Measurements from ENCODE around the gene INSYN2B.

The INSYN2B gene

DNA sequence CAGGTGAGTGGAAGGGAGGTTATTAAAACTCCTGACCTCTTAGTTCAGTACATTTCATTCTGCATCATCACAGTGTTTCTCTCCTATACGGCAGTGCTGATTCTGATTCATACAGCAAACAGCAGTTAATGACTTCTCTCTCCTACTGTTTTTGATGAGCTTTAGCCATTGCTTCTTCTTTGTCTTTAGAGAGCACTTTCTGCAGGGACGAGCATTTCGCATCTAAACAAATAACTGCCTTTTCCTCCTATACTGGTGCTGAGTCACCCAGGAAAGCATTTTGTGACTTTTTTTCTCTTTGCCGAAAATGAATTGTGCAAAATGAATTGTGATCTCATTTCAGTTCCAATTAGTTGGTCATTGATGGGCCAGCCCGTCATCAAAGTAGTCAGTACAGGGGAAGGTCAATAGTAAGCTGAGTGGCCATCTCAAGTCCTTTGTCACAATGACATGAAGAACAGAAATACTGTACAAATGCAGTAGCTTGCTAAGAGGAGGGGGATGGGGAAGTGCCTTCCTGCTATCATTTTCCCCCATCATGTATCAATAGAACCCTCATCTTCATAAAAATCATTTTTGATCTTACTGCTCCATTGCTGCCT lies 98.5 kb downstream of the INSYN2B start:
- no peak for DNase-seq

DNA sequence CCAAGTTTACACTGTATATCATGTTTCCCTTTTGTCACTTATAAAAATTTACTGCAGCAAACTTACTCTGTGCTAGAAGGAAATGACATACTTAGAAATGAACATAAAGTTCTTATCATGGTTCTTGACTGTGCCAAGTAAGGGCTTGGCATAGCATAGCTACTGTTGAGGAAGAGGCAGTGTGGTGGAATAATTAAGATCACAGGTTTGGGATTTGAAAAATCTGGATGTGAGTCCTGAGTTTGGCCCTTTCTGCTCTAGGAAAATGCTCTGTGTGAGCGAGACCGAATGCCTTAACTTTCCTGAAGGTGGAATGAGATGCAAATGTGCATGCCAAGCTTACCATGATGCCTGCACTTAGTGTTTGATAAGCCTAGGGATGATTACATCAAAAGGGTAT lies 99.5 kb downstream of the INSYN2B start:
- no peak for DNase-seq

DNA sequence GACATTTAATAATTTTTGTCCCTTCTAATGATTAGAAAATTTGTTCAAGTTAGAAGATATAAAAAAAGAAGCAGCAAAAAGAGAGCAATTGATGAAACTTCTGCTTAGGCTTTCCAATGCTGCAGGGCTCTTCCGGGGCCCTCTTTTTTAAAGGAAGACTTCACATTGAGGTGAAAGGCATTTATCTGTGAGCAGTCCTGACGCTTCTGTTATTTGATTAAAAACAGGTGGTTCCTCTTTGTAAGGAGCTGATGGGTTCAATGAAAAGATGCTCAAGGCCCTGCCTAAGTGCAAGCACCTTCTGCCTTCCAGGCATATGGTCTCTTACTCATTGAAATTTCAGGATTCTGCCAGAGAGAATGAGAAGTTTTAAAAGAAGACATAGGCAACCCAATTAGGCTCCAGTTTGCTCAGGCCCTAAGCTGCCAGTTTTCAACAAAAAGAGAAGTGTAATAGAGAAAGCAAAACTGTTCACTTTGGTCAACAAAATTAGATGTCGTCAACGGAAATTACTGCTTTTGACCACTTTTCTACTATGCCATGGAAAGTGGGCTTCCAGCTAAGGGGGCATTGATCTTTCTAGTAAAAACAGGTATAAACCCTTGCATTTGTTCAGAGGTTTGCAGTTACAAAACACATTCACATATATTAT lies 100.2 kb downstream of the INSYN2B start:
- DNase-seq: no peak

DNA sequence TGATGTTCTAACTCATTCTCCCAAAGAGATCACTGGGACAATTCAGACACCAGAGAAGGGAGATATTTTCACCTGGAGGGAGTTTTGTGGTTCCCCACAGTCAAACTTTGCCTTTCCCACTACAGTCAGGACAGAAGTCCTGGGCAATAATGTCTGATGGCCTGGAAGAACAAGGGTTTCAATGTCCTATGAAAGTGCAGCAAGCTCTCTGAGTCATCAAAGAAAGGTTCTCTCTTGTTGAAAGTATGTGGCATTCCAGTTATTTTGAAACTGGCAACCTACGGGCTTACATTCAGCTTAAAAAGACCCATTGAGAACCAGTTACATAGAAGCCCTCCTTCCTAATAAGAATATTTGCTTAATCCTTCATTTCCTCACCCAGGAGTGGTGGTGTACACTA lies 103.9 kb downstream of the INSYN2B start:
- DNase-seq: no peak

DNA sequence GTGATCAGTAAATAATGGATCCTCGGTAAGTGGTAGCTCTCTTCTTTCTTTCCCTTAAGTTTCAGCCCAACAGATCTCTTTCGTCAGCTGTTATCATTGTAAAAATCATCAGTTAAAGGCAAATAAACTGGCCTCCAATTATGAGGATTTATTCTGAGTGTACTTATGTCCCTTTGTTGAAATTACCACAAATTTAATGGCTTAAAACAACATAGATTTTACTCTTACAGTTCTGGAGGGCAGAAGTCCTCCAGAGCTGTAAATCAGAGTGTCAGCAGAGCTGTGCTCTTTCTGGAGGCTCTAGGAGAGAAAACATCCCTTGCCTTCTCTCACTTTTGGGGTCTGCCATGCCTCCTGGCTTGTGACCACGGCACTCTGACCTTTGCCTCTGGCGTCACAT lies 104.6 kb downstream of the INSYN2B start:
- DNase-seq: no peak

DNA sequence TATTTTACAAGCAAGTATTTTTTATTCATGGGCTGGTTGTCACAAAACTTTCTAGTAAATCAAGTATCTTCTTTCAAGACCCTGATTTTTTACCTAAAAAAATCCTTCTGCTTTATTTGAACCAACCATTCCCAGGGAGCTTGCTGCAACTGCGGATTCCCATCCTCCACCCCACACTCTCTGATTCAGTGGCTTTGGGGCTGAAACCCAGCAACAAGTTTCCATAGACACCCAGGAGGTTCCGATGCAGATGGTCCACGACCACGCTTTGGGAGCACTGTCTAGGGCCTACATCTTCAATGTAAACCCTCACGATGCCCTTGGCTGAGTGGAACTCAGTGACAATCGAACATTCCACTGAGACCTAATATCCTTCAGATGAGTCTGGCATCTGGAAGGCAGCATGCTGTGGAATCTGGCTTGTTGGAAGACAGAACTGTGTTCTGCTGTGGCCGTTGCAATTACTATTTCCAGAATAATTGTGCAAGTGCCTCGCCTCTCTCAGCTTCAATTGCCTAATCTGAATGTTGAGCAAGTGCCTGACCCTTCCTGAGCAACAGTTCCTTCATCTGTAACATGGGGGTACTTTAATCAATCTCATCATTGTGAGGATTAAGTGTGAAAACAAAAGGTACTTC lies 105.1 kb downstream of the INSYN2B start:
- DNase-seq: no peak

DNA sequence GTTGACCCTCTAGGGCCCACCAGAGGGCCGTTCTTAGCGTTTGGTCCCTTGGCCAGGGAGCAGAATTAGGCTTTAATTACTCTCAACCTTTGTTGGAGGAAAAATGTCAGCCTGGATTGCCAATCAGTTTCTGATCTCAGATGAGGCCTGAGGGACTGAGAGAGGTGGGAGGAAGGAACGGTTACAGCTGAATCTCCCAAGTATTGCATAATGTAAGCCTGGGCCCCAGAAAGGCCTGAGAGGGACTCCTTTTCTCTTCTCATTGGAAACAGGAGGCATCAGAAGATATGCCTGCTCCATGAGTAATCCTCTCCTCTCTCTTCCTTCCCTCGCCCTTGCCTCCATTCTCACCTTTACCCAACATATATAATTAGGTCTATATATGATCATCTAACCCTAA lies 105.7 kb downstream of the INSYN2B start:
- DNase-seq: no peak

DNA sequence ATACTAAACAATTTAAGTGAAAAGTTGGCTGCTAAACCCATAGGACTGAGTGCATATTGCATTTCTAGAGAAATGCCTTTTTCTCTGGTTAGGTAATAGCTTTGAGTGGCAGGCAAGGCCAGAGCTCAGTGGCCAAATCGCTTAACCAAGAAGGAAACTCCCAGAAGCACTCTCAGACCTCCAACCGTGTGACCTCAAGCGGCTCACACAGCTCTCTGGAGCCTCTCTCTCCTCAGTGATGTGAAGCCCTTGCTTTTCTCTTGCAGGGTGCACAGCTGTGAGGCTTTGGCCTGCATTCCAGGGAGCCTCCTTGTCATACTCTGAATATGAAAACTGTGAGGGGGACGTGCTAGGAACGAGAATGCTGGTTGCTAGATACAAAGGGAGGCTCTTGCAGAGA lies 106.7 kb downstream of the INSYN2B start:
- no peak for DNase-seq

DNA sequence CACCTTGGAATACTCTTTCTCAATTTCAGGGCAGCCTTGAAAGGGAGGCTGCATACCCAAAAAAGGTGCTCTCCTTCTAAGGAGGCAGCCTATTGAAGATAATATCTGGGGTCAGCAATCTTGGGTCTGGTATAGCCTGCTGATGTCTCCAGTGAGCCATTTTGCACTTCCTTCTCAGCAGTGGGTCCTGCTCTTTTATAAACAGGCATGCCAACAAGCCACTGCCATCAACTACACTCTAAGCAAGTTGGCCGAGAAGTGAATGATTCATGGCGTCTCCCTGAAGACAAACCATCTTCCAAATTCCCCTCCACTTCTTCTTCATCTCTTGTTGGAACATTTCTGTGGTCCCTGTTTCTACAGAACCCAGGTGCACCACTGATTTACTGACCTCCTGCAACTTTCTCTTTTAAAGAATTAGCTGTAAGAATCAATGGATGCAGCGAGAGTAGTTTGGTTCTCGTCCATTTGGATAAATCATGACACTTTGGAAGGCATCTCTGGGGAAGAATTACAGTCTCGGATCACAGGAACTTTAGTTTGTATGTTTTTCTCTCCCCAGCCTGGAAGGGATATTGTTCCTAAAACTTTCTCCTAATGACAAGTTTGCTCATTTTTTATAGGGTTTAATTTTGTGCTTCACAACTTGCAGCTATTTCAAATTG lies 108.3 kb downstream of the INSYN2B start:
- DNase-seq: no peak

DNA sequence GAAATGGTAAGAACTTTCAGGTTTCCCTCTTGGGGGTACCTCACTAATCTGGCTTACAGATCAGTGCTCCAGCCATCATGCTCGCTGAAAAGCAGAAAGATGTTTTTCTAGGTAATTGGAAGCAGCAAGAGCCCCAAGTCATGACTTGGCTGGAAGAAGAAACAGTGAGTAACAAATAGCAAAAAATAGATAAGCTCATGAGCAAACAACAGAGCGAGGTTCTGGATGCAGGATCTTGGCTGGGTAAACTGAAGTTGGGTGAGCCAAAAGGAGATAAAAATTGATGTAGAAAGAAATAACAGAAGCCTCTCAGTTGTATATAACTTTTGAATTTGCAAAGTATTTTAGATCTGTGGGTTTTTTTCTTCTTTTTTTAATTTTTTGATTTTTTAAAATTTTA lies 110.1 kb downstream of the INSYN2B start:
- DNase-seq: no peak

DNA sequence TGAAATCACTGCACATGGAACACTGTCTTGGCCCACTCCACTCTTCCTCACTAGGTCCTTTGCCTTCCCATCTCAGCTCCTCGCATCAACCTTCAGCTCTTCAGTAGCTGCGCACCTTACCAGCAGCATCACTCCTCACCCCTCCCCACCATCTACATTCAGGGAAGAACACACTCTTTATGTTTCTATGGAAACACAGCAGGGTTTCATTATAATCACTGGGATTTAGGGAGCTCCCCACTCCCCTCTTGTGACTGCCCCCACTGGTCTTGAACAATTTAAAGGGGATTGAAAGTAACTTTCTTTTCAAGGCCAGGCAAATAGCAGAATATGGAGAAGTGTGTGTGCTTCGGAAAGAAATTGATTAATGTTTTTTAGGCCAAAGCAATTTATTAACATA lies 111.2 kb downstream of the INSYN2B start:
- no peak for DNase-seq

DNA sequence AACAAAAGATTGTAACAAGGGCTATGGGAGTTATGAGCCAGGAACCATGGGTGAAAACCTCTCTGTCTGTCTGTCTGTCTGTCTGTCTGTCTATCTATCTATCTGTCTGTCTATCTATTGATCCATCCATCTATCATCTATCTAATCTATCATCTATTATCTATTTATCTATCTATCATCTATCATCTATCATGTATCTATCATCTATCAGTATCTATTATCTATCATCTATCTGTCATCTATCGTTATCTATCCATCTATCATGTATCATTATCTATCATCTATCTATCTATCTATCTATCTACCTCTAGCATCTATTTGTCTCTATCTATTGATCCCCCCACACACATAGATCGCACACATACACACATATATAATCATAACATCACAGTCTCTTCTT lies 112.9 kb downstream of the INSYN2B start:
- no peak for DNase-seq

DNA sequence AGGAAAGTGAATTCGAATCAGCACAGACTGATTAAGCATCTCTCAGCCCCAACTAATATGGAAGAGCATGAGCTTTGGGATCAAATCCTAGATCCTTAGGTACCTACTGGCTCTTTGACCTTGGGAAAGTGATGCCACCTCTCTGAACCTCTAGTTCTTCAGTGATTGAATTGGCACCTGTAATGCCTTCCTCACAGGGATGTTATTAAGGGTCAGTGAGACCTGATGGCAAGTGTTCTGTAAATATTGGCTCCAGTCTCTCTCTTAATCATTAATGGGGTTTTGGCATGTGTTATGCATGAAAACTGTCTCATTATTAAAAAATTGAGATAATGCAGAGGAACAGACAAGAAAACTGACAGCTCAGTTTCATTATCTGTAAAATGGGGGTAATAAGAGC lies 115.8 kb downstream of the INSYN2B start:
- DNase-seq: no peak

DNA sequence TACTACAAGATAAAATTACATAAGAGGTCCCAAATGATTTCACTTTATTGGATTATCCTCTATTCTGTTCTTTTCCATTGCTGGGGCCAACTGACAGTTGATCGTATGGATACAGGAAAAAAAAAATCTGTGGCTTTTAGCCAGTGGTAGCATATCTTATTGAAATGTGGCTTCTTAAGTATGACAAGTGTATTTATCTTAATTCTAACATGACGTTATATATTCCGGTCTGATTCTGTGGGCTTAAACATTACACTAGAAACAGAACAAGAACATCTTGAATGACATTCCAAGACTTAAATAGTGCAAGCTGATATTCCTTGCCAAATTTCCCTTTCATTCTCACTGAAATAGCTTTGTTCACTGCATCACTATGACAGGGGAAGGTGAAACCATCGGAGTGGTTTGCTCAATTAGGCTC lies 117.9 kb downstream of the INSYN2B start:
- DNase-seq: no peak

DNA sequence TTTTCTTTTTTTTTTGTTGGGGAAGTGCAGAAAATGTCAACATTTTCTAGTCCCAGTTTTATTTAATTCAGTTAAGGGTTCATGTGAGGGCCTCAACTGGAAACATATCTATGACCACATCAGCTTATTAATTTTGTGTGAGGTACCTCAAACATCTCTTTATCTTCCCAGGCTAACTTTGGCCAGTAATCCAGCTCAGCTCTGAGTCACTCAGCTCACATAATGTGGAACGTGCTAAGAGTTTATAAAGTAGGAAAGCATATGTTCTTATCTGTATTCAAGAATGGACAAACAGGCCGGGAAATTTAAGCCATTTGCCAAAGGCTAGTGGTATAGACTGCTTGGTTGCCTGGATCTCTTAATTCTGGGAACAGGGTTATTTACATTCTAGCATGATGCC lies 118.4 kb downstream of the INSYN2B start:
- DNase-seq: no peak

DNA sequence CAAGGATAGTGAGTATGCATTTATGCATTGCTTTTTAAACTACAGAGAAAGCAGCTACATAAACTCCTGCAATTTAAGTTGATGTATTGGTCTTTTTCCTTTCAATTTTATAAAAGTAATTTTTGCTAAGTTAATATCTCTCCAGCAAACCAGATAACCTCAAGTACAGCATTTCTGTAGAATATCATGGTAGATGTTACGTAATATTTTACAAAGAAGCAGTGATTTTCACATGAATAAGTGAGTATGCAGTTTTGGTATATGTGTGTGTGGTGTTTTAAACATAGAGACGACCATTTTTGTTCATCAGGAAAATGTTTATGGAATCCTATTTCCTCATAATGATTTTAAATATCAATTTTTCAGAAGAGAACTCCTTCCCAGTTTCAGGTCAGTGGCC lies 118.9 kb downstream of the INSYN2B start:
- no peak for DNase-seq

DNA sequence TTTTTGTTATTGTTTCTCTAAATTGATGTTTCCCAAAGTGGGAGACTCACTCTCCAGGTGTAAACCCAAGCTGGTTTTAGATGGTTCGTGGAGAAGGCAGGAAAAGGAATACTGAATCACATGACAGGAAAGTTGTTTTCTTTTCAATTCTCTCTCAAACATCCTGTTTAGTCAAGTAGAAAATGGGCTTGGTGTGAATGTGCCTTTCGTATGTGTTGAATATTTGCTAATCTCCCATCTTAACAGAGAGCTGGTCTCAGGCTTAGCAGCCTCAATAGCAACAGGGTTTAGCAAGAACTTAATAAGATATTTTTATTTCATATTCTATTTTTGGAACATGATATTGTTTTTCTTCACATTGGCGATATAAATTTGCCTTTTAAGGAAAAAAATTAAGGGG lies 119.7 kb downstream of the INSYN2B start:
- no peak for DNase-seq

DNA sequence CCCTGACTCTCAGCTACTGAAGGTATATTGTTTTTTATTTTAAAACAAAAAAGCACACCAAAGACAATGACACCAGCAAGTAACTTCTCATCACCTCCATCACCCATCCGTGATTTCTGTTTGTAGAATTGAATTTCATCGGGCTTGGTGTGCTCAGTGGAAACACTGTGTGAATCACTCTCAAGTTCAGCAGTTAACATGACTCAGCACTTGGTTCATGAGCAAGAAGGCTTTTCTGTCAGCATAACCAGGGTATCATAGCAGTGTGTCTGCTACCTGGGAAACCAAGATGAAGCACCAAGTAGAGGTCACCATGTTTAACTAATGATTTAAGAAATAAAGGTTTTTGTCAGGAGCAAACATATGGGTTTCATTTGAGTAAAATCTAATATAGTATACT lies 123.7 kb downstream of the INSYN2B start:
- DNase-seq: no peak

DNA sequence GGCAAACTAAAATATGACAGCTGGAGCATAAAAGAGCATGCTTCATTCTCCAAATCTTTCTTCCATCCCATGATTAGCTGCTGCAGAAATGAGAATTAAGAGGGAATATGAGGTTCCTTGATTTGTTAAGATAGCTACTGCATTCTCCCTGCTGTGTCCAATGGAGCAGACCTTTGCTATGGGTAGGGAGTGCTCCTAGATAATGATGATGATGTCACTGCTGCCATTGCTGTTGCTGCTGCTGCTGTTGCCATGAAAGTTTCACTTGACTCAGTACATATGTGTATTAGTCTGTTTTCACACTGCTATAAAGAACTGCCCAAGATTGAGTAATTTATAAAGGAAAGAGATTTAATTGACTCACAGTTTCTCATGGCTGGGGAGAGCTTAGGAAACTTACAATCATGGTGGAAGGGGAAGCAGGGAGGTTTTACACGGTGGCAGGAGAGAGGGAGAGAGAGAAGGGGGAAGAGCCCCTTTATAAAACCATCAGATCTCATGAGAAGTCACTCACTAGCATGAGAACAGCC lies 128.9 kb downstream of the INSYN2B start:
- no peak for DNase-seq

DNA sequence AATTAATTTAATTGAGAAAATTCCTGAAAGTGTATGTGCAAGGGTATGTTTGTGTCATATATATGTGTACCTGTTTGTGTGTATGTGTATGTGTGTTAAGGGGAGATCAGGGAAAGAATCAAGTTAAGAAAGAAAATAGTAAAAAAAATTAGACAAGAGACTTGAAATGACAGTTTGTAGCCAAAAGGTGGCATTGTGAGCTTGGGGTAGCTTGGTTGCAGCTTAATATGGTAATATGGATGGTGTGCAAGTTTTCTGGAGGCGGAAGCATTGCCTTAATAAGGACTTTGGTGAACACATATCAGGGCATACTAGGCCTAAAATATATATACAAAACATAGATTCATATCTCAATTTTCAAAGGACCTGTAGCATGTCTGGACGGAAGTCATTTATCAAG lies 129.9 kb downstream of the INSYN2B start:
- DNase-seq: no peak

DNA sequence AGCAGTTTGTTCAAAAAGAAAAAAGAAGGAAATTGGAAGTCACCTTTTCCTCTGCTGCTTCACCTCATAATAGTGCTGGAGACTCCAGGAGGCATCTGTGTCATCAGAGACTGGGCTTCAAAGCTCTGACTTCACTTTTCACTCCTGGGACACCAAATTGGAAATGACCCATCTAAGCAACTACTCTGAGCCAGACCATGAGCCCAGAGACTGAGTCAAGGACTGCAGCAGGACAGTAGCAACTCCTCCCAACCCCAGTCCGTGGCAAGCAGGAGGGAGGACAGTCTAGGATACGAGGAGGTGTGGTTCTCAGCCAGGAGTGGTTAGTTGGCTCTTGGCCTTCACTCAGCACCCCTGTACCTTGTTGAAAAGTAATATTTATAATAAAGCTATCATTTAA lies 131.5 kb downstream of the INSYN2B start:
- DNase-seq: no peak

DNA sequence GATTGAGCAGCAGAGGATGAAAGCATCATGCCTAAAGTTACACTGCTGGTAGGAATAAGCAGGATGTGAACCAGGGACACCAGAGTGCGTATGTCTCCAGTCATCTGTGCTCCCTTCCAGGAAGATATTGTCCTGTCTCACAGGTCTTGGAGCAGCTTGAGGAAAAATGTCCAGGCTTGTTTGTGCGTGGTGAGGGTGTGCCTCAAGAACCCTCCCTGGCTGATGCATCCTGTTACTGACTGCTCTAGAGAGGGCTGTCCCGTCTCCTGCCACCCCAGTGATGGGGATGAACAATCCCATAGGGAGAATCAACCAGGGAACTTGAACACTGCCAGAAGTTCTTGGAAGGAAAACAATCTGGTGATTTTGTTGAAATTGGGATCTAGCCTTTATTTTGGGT lies 132.0 kb downstream of the INSYN2B start:
- DNase-seq: no peak

DNA sequence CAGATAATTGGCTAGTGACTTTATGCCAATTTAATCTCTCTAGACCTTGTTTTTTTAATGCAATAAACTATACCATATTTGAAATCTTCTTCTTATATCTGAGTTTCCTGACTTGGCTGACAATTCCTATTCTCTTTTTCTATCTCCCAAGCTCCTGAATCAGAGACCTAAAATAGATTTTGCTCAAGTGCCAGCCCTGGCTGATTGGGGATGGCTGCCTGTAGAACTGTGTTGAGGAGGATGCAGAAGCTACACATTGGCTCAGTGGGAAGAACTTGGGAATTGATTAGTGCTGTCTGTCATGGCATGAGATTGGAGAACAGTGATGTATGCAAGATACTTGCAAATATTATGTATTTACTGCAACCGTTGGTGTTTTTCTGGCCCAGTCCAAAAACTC lies 132.8 kb downstream of the INSYN2B start:
- no peak for DNase-seq

DNA sequence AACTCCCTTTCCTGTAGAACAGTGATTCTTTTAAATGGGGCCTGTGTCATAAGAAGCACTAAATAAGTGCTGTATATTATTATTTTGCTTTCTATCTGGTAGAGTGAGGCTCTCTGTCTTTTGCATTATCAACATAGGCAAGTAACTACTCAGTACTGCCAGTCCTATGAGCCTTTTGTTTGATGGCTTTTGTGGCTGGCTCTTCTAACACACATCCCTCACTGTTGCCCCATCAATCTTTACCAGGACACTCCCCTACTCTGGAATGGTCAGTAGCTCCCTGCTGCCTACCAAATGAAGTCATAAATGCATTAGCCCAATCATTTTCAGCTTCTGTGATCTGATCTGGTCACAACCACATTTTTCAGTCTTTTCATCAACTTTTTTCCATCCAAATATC lies 137.6 kb downstream of the INSYN2B start:
- no peak for DNase-seq
